NCI-H82 treated with DMSO at 0.1 percent for 48 hours (cell line): ENCODE results near the gene UPF1.
A peak's percentile ranks its signal among the peaks of the same experiment; 100 is the strongest.

ENCODE experiments used
- DNase-seq: peaks from one replicate; lab custom pipeline; 2025; ENCODE audit not compliant: unreplicated experiment; lab: John Stamatoyannopoulos, UW

UPF1 gene

GRCh38 chr19:18834644-18834984, 2.9 kb downstream of the UPF1 start:
- DNase-seq: no peak

- no peak for DNase-seq
These were observed 7.9 kb downstream of the UPF1 start for GRCh38 chr19:18839465-18840287.

GRCh38 chr19:18840288-18841267, 8.8 kb downstream of the UPF1 start:
- DNase-seq: no peak

GRCh38 chr19:18841400-18841799, 9.6 kb downstream of the UPF1 start:
- no peak for DNase-seq

DNA sequence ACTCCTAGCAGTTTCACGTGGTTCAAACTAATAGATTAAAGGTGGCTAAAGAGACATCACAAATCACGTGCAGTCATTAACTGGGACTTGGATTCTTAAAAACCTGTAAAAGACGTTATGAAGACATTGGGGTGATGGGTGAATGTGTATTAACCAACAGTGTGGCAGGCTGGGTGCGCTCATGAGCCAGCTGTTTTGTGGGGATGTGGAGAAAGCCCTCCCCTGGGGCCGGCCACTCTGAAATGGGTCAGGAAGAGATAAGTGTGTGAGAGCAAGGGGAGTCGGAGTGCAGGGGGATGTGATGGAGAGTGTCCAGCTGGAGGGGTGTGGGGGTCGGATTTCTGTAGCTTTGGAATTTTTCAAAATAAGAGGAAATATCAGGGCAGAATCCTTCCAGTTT, 10.4 kb downstream of the UPF1 start:
- no peak for DNase-seq

- no peak for DNase-seq
These were observed 12.2 kb downstream of the UPF1 start for GRCh38 chr19:18843960-18844359.

DNA sequence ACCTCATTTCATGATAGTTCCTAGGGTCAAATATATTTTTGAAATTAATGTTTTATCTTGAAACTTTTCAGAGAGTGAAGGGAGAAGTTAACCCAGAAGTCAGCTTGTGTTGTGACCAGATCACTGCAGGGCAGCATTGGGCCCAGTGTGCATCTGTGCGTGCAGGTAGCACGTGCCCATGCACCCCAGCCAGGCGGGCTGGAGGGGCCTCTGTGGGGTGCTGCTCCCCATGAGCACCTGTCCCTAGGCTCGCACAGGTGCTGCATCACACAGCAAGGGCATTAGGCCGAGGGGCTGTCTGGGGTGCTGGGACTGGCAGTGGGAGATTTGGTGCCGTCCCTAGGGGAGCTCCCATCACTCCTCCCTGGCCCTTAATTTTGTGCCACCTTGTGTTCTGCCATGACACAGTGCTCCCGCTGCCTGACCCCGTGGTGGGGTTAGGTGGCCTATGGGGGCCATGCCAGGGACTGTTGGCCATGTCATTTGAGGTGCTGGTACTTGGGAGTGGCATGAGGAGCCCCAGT, 13.1 kb downstream of the UPF1 start:
- DNase-seq: no peak

DNA sequence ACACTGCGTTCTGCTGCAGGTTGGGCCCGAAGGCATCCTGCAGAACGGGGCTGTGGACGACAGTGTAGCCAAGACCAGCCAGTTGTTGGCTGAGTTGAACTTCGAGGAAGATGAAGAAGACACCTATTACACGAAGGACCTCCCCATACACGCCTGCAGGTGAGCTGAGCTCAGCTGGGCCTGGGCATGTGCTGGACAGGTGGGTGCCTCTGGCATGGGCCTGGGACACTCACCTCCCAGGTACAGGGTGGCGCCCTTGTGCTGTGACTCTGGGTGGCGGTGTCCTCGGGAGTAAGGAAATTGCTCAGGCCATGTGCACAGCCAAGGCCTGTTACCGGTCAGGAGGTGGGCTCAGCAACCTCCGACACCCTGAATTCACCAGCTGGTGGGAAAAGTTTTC, 14.2 kb downstream of the UPF1 start:
- no peak for DNase-seq

- DNase-seq: peak; percentile 9
These were observed 15.2 kb downstream of the UPF1 start for GRCh38 chr19:18846862-18847548.

GRCh38 chr19:18847549-18848463, 16.0 kb downstream of the UPF1 start:
- DNase-seq: no peak

- no peak for DNase-seq
These were observed 17.3 kb downstream of the UPF1 start for GRCh38 chr19:18848878-18849661.

DNA sequence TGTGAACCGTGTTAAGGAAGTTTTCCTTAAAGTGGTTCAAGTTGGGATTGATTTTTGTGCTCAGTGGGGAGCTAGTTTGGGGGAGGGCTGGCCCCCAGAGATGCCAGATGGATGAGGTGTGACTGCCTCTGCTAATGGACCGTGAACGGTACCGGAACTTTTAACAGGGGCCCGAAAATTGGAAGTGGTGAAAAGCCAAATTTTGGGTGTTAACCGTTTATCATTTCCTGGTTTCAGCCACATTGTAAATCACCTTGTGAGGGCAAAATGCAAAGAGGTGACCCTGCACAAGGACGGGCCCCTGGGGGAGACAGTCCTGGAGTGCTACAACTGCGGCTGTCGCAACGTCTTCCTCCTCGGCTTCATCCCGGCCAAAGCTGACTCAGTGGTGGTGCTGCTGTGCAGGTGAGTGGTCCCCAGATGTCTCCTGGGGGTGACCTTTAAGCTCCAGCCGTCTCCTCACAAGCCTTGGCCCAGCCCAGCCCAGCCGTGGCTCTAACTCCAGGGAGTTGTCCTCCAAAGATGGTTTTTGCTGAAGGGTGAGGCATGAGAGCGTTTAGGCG, 18.2 kb downstream of the UPF1 start:
- no peak for DNase-seq

DNA sequence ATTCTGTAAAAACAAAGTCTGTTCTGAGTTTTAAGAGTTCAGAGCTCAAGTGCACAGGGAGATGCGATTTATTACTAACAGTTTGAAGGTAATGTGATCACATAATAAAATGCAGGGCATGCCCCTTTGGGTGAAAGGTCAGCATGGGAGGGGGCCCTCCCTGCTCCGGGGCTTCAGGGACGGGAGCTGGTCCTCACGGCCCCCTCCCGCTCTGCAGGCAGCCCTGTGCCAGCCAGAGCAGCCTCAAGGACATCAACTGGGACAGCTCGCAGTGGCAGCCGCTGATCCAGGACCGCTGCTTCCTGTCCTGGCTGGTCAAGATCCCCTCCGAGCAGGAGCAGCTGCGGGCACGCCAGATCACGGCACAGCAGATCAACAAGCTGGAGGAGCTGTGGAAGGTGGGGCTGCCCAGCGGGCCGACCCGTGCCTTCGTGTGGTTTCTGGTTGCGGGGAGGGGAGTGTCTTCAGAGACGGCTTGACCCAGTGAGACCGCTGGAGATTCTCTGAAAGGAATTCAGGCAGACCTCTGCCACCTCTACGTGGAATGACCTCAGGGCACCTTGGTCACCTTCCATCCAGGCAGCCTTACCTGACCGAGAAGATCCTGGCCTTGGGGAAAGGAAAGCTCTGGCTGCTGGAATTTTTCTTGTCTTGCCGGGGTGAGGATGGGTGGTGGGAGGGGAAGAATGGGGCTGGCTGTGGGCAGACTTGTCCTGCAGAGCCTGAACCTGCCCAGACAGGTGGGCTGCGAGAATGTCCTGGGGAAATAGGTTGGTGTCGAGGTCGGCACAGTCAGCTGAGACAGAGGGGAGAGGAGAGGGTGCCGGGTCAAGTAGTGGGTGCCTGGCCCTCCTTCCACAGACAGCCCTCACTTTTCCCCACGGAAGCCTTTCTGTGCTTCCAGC, 19.0 kb downstream of the UPF1 start:
- no peak for DNase-seq

- DNase-seq: no peak
These were observed 20.0 kb downstream of the UPF1 start for GRCh38 chr19:18851673-18852325.

DNA sequence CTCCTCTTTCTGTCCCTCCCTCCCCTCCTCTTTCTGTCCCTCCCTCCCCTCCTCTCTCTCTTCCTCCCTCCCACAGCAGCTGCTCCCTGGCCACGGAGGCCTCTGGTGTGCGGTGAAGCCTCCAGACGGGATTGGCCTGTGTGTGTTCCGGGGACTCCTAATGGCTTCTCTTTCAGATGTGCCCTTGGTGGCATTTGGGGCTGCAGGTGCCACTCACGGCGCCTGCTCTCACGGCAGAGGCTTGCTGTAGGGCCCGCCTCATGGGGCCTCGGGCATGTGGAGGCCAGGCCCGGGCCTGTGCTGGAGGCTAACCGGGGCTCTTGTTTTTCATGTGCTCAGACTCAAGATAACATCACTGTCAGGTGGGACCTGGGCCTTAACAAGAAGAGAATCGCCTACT, 20.9 kb downstream of the UPF1 start:
- DNase-seq: no peak

DNA sequence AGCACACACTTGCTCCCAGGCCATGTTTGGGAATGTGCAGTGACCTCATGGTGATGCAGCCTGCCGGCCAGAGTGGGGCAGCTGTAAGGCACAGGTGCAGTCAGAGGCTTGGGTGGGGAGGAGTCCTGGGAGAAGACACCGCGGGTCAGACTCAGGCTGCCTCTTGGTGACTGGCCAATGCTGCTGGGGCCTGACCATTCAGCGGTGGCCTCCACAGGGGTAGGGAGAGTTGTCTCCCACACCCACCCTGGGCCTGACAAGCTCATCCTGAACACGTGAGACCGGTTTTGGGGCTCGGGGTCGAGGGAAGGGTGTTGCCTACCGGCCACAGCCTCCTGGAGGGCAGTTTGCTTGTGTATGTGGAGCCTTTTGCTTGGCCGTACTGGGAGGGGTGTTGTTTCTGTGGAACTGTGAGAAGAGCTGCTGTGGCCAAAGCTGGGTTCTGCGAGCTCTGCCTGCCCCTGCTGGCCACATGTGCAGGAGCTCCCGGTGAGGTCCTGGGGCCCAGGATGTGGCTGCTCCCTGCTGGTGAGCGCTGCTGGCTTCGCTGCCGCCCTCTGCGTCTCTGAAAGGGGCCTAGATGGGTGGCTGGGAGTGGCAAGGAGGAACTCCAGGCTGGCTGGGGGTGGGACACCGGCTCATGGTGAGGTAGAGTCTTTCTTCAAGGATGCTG, 22.1 kb downstream of the UPF1 start:
- no peak for DNase-seq

GRCh38 chr19:18854982-18855381, 23.2 kb downstream of the UPF1 start:
- no peak for DNase-seq
